NCI-H1436 treated with DMSO at 0.1 percent for 48 hours (cell line): Measurements from ENCODE around the gene AIFM3.

ENCODE experiments used
- DNase-seq: peaks from one replicate; lab custom pipeline; 2025; lab: John Stamatoyannopoulos, UW

The AIFM3 gene

GRCh38 chr22:21009638-21010425 is 42.8 kb downstream of the AIFM3 start:
- no peak for DNase-seq

GRCh38 chr22:21010426-21011113 is 43.5 kb downstream of the AIFM3 start:
- no peak for DNase-seq

- DNase-seq: no peak
Measured at GRCh38 chr22:21012446-21013407, 45.7 kb downstream of the AIFM3 start.

- no peak for DNase-seq
Measured at GRCh38 chr22:21013657-21014201, 46.7 kb downstream of the AIFM3 start.

GRCh38 chr22:21014202-21014725 is 47.2 kb downstream of the AIFM3 start:
- peak; percentile 86 for DNase-seq

- DNase-seq: no peak
Measured at GRCh38 chr22:21014726-21015465, 47.8 kb downstream of the AIFM3 start, which contains the start of gene P2RX6. P2RX6 (plus strand) TSS chr22:21015165; CDS start chr22:21015175, 10 bp downstream.

- no peak for DNase-seq
Measured at GRCh38 chr22:21015466-21016006, 48.5 kb downstream of the AIFM3 start.

- no peak for DNase-seq
Measured at GRCh38 chr22:21016644-21017420, 49.8 kb downstream of the AIFM3 start.

- no peak for DNase-seq
Measured at GRCh38 chr22:21018314-21018713, 51.3 kb downstream of the AIFM3 start.

GRCh38 chr22:21020802-21021429 is 53.9 kb downstream of the AIFM3 start:
- no peak for DNase-seq

GRCh38 chr22:21022507-21022906 is 55.5 kb downstream of the AIFM3 start:
- no peak for DNase-seq

GRCh38 chr22:21022955-21023614 is 56.0 kb downstream of the AIFM3 start:
- no peak for DNase-seq

- DNase-seq: no peak
Measured at GRCh38 chr22:21025266-21025665, 58.2 kb downstream of the AIFM3 start.

GRCh38 chr22:21025763-21026755 is 59.0 kb downstream of the AIFM3 start:
- DNase-seq: no peak

GRCh38 chr22:21026783-21027692 is 60.0 kb downstream of the AIFM3 start:
- no peak for DNase-seq
